Transverse colon (tissue), 4 donors: ENCODE measurements around the gene TP53I11. TPM values are rescaled to one million over a fixed set of nuclear protein-coding genes. Genes with fewer than 3 reads are reported as not detected.

Experiments used
- DNase-seq: peaks from one replicate; pipeline ENCODE4 v3.0.0-alpha.2; 2019
- H3K27ac ChIP-seq, 4 donors: fragments of 200-600 bp; sonication (generic); 2 replicates each; pipeline ENCODE4 v1.5.1; 2016 to 2018; ENCODE audit warnings: inconsistent platforms in 4 of 4
- H3K27me3 ChIP-seq: fragments of 200-600 bp; sonication (generic); 2 replicates; pipeline ENCODE4 v1.5.1; 2017; ENCODE audit warnings: inconsistent platforms
- H3K36me3 ChIP-seq, 4 donors: fragments of 200-600 bp; sonication (generic); 2 replicates each; pipeline ENCODE4 v1.5.1; 2017 to 2019; ENCODE audit warnings: inconsistent platforms in 4 of 4
- H3K4me1 ChIP-seq, 4 donors: fragments of 200-600 bp; sonication (generic); 2 replicates each; pipeline ENCODE4 v1.5.1; 2017 to 2020; ENCODE audit warnings: inconsistent platforms in 4 of 4
- H3K4me3 ChIP-seq, 4 donors: fragments of 200-600 bp; sonication (generic); 1 replicate in 1 of 4; 2 replicates in 3 of 4; pipeline versions ENCODE4 v1.5.1 to v1.6.1; 2017 to 2019; ENCODE audit warnings: inconsistent platforms in 4 of 4
- H3K9me3 ChIP-seq, 2 donors: fragments of 200-600 bp; sonication (generic); 2 replicates each; pipeline ENCODE4 v1.5.1; 2017 to 2019; ENCODE audit warnings: inconsistent platforms in 2 of 2
- CTCF ChIP-seq, 5 experiments: fragments of 200-600 bp in 3 of 5; fragments of 450-650 bp in 2 of 5; sonication (generic) in 3 of 5; IDR thresholded peaks; 1 replicate in 2 of 5; 2 replicates in 3 of 5; pipeline ENCODE4 v1.5.1; 2016 to 2017; ENCODE audit warnings: antibody characterized with exemption in 5 of 5, inconsistent platforms in 3 of 5, mild to moderate bottlenecking in 2 of 5, moderate library complexity in 1 of 5
- EP300 ChIP-seq: sonication (generic); formaldehyde crosslinking; IDR thresholded peaks from one replicate; pipeline ENCODE4 v1.6.1; 2017; ENCODE audit warnings: antibody characterized with exemption, low read depth
- POLR2A ChIP-seq: fragments of 450-650 bp; IDR thresholded peaks from one replicate; pipeline ENCODE4 v1.6.1; 2016; ENCODE audit warnings: antibody characterized with exemption, mild to moderate bottlenecking, moderate library complexity
- POLR2AphosphoS5 ChIP-seq, 3 donors: sonication (generic); formaldehyde crosslinking; IDR thresholded peaks; one replicate each; pipeline ENCODE4 v1.6.1; 2016; ENCODE audit warnings: antibody characterized with exemption in 3 of 3
- WGBS, 2 donors: methylation state at CpG; one replicate each; pipeline ENCODE4 v1.1.5; 2018; ENCODE audit warnings: low coverage in 1 of 2; 5-methylcytosine and 5-hydroxymethylcytosine counted together
- in situ Hi-C, 4 donors: fragments of 200-750 bp; cut with MboI; loops; one replicate each; pipeline versions ENCODE4 v1.15.0 to v1.15.1; 2017; ENCODE audit warnings: low sequenced_read_pairs in 3 of 4, low pct_ligation_motif_present in 1 of 4, low pct_unique_long_range_greater_than_20kb in 1 of 4
- intact Hi-C: fragments of 100-400 bp; cut with DNase I; formaldehyde crosslinking; loops from one replicate; pipeline ENCODE4 v1.15.1; 2023; ENCODE audit warnings: low total_unique reads
- total RNA-seq, 4 donors: library from RNA; depleted of rRNA; stranded (reverse); fragments of >200 nt; gene quantifications; one replicate each; pipeline ENCODE4 v1.1.0, GENCODE V29; 2016

The TP53I11 gene
- total RNA-seq, 4 donors from 2014 or later = 41.5 to 90.0 (median 56.4) TPM

GRCh38 chr11:44917741-44918140, 32.9 kb downstream of the TP53I11 start:
- no peak for DNase-seq
- Histone ChIP-seq H3K27ac (no peak overlapping the region), H3K9me3 (no peaks in the 10 kb centered on the region), H3K4me3 (no peak overlapping the region), H3K36me3 (no peaks in the 10 kb centered on the region), H3K4me1 (no peaks in the 10 kb centered on the region), H3K27me3 (no peaks in the 10 kb centered on the region)
- intact Hi-C loops (no loop called here), in situ Hi-C loops (loop anchor here in 3 of 4 donors (10.0 to 25.0 kb wide), 3 partner anchors 205 to 630 kb away; no protein-coding TSS in a partner anchor)
- TF ChIP-seq POLR2AphosphoS5 (IDR thresholded peaks at IDR 0.05) (no peak), EP300 (no peak), POLR2A (no peak), CTCF (IDR thresholded peaks at IDR 0.05) (no peak)
- WGBS, 2 donors = 96% methylated on average over 4 of the region's 4 CpGs; no CpG with 5 or more reads in 1 of the 2 donors

- Histone ChIP-seq H3K36me3 (no peaks in the 10 kb centered on the region), H3K27ac (no peak overlapping the region), H3K4me1 (no peaks in the 10 kb centered on the region), H3K27me3 (no peaks in the 10 kb centered on the region), H3K4me3 (no peak overlapping the region), H3K9me3 (no peaks in the 10 kb centered on the region)
- WGBS, 2 donors = 60 to 78% methylated on average over 1 to 10 of the region's 10 CpGs
- DNase-seq = no peak
- intact Hi-C loops = no loop called here
- TF ChIP-seq EP300 (no peak), POLR2AphosphoS5 (IDR thresholded peaks at IDR 0.05) (no peak), POLR2A (no peak), CTCF (IDR thresholded peaks at IDR 0.05) (no peak)
- in situ Hi-C loops = loop anchor here in 3 of 4 donors (10.0 to 25.0 kb wide), 3 partner anchors 205 to 630 kb away; no protein-coding TSS in a partner anchor
Observed at GRCh38 chr11:44916801-44917385, 33.8 kb downstream of the TP53I11 start.

- TF ChIP-seq EP300 = no peak
- TF ChIP-seq POLR2A = no peak
- no peak for TF ChIP-seq POLR2AphosphoS5 (IDR thresholded peaks at IDR 0.05)
- TF ChIP-seq CTCF (IDR thresholded peaks at IDR 0.05) = no peak
- 75% methylated on average over 8 of the region's 8 CpGs; no CpG with 5 or more reads in 1 of the 2 donors for WGBS, 2 donors
- intact Hi-C loops (no loop called here), in situ Hi-C loops (loop anchor here in 3 of 4 donors (10.0 to 25.0 kb wide), 3 partner anchors 204 to 629 kb away; no protein-coding TSS in a partner anchor)
- Histone ChIP-seq H3K4me1 (peaks cover 0 to 5% (median 0%) of the 10 kb centered on the region in 4 donors), H3K27ac (no peak overlapping the region), H3K4me3 (no peak overlapping the region), H3K36me3 (no peaks in the 10 kb centered on the region), H3K9me3 (no peaks in the 10 kb centered on the region), H3K27me3 (no peaks in the 10 kb centered on the region)
- no peak for DNase-seq
Observed at GRCh38 chr11:44916331-44916730, 34.4 kb downstream of the TP53I11 start.

- H3K27ac ChIP-seq = no peak overlapping the region
- intact Hi-C loops = no loop called here
- no peaks in the 10 kb centered on the region for H3K9me3 ChIP-seq
- in situ Hi-C loops = loop anchor here in 3 of 4 donors (10.0 to 25.0 kb wide), 3 partner anchors 203 to 628 kb away; no protein-coding TSS in a partner anchor
- no peaks in the 10 kb centered on the region for H3K36me3 ChIP-seq
- no peaks in the 10 kb centered on the region for H3K27me3 ChIP-seq
- no peak for TF ChIP-seq POLR2AphosphoS5 (IDR thresholded peaks at IDR 0.05)
- no peak for TF ChIP-seq EP300
- TF ChIP-seq POLR2A = no peak
- TF ChIP-seq CTCF (IDR thresholded peaks at IDR 0.05) = no peak
- 70 to 88% methylated on average over 6 to 10 of the region's 10 CpGs for WGBS, 2 donors
- H3K4me1 ChIP-seq = peaks cover 0 to 11% (median 0%) of the 10 kb centered on the region in 4 donors
- H3K4me3 ChIP-seq = no peak overlapping the region
- no peak for DNase-seq
Observed at GRCh38 chr11:44915621-44916020, 35.1 kb downstream of the TP53I11 start.
